HUES64 (cell line): ENCODE results near the gene CNTNAP4.

Source experiments
- H3K27ac ChIP-seq: 2 replicates; pipeline ENCODE4 v1.7.0; 2013; ENCODE audit warnings: low read depth, low read length, inconsistent platforms
- H3K27me3 ChIP-seq: 2 replicates; pipeline ENCODE4 v1.6.1; 2013; ENCODE audit warnings: mild to moderate bottlenecking, low read length; ENCODE audit not compliant: insufficient read depth
- H3K36me3 ChIP-seq: 2 replicates; pipeline ENCODE4 v1.6.1; 2013; ENCODE audit warnings: mild to moderate bottlenecking, low read length; ENCODE audit not compliant: insufficient read depth
- H3K4me1 ChIP-seq: 2 replicates; pipeline ENCODE4 v1.6.1; 2013; ENCODE audit warnings: mild to moderate bottlenecking, low read length, moderate library complexity; ENCODE audit not compliant: insufficient read depth
- H3K4me3 ChIP-seq: 2 replicates; pipeline ENCODE4 v1.5.1; 2013; ENCODE audit warnings: mild to moderate bottlenecking, low read length, moderate library complexity
- H3K9ac ChIP-seq: 2 replicates; pipeline ENCODE4 v1.6.1; 2013; ENCODE audit warnings: mild to moderate bottlenecking, low read depth, low read length
- H3K9me3 ChIP-seq: 2 replicates; pipeline ENCODE4 v1.6.1; 2013; ENCODE audit warnings: low read depth, low read length; ENCODE audit not compliant: insufficient read depth
- WGBS: fragments of 150-250, 120-280 bp; methylation state at CpG from one replicate; pipeline ENCODE4 v1.1.7; 2013; ENCODE audit warnings: missing lambda C conversion rate; 5-methylcytosine and 5-hydroxymethylcytosine counted together

Gene CNTNAP4

DNA sequence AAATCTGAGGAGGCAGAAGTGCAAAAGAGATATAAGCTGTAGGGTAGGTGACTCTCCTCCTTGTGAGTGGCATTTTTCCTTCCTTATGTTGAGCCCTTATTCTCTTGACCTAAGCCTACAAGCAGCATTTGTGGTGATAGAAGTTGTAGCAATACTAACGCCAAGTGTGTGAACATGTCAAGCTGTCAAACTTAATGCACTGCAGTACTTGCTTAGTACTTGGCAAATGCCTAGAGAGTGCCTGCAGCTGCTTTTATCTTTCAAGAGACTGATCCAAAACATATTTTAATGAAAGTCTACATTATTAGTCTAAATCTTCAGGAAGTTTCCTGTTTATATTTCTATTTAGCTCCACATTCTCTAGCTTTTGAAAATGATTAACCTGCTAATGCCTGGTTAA is 83.2 kb downstream of the CNTNAP4 start:
- Histone ChIP-seq H3K27ac (no peak overlapping the region), H3K27me3 (no peaks in the 10 kb centered on the region), H3K4me1 (no peaks in the 10 kb centered on the region), H3K36me3 (no peaks in the 10 kb centered on the region), H3K9ac (no peak overlapping the region), H3K9me3 (no peaks in the 10 kb centered on the region), H3K4me3 (no peak overlapping the region)
- WGBS, result 93% methylated on average over 1 of the region's 1 CpG

DNA sequence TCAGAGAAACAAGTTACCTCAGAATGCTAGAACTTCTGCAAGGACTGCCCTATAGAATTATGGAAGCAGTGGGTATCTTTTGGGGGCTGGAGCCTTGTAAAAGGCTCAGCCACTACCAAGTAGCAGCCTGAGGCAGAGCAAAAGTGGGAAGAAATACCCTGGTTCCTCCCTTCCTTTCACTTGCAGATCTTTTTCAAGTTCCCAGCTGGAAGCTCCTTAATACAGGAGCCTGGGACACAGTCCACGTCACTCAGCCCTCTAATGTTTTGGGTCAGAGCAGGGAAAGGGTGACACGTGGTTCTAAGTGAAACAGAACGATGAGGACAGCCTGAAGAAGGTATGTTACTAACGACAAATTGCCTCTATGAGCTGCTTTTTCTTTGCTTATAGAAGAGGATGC is 93.1 kb downstream of the CNTNAP4 start:
- no peak overlapping the region for H3K9ac ChIP-seq
- H3K27ac ChIP-seq, result no peak overlapping the region
- WGBS, result 18% methylated on average over 4 of the region's 4 CpGs
- H3K27me3 ChIP-seq, result no peaks in the 10 kb centered on the region
- 0 out of 2 replicates have a peak, but pooled peaks cover 5% of the 10 kb centered on the region for H3K4me1 ChIP-seq
- H3K36me3 ChIP-seq, result no peaks in the 10 kb centered on the region
- H3K9me3 ChIP-seq, result no peaks in the 10 kb centered on the region
- no peak overlapping the region for H3K4me3 ChIP-seq

DNA sequence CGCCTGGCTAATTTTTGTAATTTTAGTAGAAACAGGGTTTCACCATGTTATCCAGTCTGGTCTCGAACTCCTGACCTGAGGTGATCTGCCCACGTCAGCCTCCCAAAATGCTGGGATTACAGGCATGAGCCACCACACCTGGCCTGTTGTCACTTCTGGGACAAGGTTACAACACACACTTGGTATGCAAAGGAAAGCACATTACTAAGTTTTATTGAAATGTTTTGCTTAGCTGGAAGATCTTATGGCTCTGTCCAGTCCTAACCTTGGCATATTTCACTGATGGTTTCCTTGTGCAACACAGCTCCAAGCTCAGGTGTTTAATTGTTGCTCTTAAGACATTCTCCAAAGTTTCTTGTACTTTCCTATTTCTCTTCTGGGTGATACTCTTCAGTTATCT is 94.2 kb downstream of the CNTNAP4 start:
- Histone ChIP-seq H3K9ac (no peak overlapping the region), H3K4me3 (no peak overlapping the region), H3K27me3 (no peaks in the 10 kb centered on the region), H3K4me1 (0 out of 2 replicates have a peak, but pooled peaks cover 5% of the 10 kb centered on the region), H3K36me3 (no peaks in the 10 kb centered on the region), H3K27ac (no peak overlapping the region), H3K9me3 (no peaks in the 10 kb centered on the region)
- WGBS, result 95% methylated on average over 3 of the region's 3 CpGs

GRCh38 chr16:76373998-76374397 is 96.8 kb downstream of the CNTNAP4 start:
- H3K9me3 ChIP-seq, result no peaks in the 10 kb centered on the region
- no CpG with 5 or more reads among the region's 4 CpGs for WGBS
- H3K27ac ChIP-seq, result no peak overlapping the region
- H3K4me1 ChIP-seq, result 0 out of 2 replicates have a peak, but pooled peaks cover 5% of the 10 kb centered on the region
- no peaks in the 10 kb centered on the region for H3K27me3 ChIP-seq
- no peak overlapping the region for H3K9ac ChIP-seq
- H3K4me3 ChIP-seq, result no peak overlapping the region
- H3K36me3 ChIP-seq, result no peaks in the 10 kb centered on the region

DNA sequence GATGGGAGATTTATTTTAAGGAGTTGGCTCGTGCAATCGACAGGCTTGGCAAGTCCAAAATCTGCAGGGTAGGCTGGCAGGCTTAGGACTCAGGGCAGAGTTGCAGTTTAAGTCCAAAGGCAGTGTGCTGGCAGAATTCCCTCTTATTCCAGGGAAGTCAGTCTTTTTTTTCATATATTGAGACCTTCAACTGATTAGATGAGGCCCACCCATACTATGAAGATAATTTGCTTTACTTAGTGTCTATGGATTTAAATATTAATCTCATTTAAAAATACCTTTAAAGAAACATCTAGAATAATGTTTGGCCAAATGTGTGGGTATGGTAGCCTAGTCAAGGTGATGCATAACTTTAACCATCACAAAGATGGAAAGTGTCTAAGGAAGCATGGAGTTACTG is 99.8 kb downstream of the CNTNAP4 start:
- WGBS, result 100% methylated on average over 2 of the region's 2 CpGs
- Histone ChIP-seq H3K36me3 (no peaks in the 10 kb centered on the region), H3K27ac (no peak overlapping the region), H3K4me3 (no peak overlapping the region), H3K9ac (no peak overlapping the region), H3K4me1 (no peaks in the 10 kb centered on the region), H3K9me3 (no peaks in the 10 kb centered on the region), H3K27me3 (no peaks in the 10 kb centered on the region)

GRCh38 chr16:76378020-76378419 is 100.8 kb downstream of the CNTNAP4 start:
- Histone ChIP-seq H3K4me3 (no peak overlapping the region), H3K36me3 (no peaks in the 10 kb centered on the region), H3K4me1 (no peaks in the 10 kb centered on the region), H3K27me3 (no peaks in the 10 kb centered on the region), H3K9ac (no peak overlapping the region), H3K9me3 (no peaks in the 10 kb centered on the region), H3K27ac (no peak overlapping the region)
- WGBS, result 94% methylated on average over 2 of the region's 3 CpGs

GRCh38 chr16:76381096-76381495 is 103.9 kb downstream of the CNTNAP4 start:
- 100% methylated on average over 1 of the region's 1 CpG for WGBS
- Histone ChIP-seq H3K9ac (no peak overlapping the region), H3K27me3 (no peaks in the 10 kb centered on the region), H3K4me1 (no peaks in the 10 kb centered on the region), H3K9me3 (no peaks in the 10 kb centered on the region), H3K4me3 (no peak overlapping the region), H3K36me3 (no peaks in the 10 kb centered on the region), H3K27ac (no peak overlapping the region)

- Histone ChIP-seq H3K27me3 (no peaks in the 10 kb centered on the region), H3K36me3 (no peaks in the 10 kb centered on the region), H3K9me3 (no peaks in the 10 kb centered on the region), H3K4me1 (peaks cover 6% of the 10 kb centered on the region; the same call in 1 of the 2 replicates), H3K27ac (no peak overlapping the region), H3K9ac (no peak overlapping the region), H3K4me3 (no peak overlapping the region)
- 92% methylated on average over 7 of the region's 7 CpGs for WGBS
These were observed 108.5 kb downstream of the CNTNAP4 start for GRCh38 chr16:76385601-76386230.

DNA sequence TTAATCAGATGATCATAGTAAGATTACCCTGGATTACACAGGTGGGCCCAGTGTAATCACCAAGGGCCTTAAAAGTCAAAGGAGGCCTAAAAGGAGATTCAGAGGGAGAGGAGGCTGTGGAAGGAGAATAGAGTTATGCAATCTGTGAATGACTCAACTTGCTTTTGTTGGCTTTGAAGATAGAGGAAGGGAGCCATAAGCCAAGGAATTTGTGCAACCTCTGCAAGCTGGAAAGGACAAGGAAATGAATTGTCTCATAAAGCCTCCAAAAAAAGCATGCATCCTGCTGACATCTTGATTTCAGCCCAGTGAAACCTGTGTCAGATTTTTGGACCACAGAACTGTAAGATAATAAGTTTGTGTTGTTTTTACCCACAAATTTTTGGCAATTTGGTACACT is 109.6 kb downstream of the CNTNAP4 start:
- Histone ChIP-seq H3K4me3 (no peak overlapping the region), H3K27me3 (no peaks in the 10 kb centered on the region)

DNA sequence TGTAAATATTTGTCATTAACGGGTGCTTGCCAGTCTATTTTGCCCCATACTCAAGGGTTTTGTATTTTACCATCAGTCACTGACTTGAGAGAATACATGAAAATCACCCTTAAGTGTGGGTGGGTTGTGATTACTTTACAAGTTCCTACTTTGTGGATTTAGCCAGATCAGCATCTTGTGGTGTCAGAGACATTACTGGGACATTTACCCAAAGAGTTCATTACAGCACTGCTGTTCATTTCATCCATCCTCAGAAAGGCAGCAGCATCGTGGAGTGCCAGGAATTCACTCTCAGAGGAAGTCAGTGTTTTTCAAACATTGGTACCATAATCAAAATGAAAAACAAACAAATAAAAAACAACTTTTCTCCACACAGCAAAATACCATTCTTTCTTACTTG is 110.8 kb downstream of the CNTNAP4 start:
- Histone ChIP-seq H3K27me3 (no peaks in the 10 kb centered on the region), H3K9ac (no peak overlapping the region), H3K4me1 (peaks cover 6% of the 10 kb centered on the region; the same call in 1 of the 2 replicates), H3K27ac (no peak overlapping the region), H3K9me3 (no peaks in the 10 kb centered on the region), H3K4me3 (no peak overlapping the region), H3K36me3 (no peaks in the 10 kb centered on the region)
- WGBS, result 61% methylated on average over 2 of the region's 2 CpGs

More for the DNA sequence above, 109.6 kb downstream of the CNTNAP4 start:
- peaks cover 6% of the 10 kb centered on the region; the same call in 1 of the 2 replicates for H3K4me1 ChIP-seq
- H3K36me3 ChIP-seq, result no peaks in the 10 kb centered on the region
- no peak overlapping the region for H3K27ac ChIP-seq
- no peaks in the 10 kb centered on the region for H3K9me3 ChIP-seq
- no peak overlapping the region for H3K9ac ChIP-seq

DNA sequence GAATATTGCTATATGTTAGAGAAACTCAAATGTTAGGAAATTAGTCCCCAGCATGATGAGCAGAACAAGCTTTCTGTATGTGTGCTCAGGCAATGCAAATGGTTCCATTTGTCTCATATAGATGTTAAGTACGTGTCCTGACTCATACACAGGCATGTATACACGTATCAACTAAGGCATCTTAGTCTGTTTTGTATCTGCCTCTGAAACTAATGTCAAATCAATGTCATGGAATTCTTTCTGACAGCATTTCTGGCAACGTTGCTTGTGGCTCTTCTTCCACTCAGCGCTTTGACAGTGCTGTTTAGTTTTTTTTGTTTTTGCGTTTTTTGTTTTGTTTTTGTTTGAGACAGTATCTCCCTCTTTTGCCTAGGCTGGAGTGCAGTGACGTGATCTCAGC is 111.9 kb downstream of the CNTNAP4 start:
- 94% methylated on average over 6 of the region's 6 CpGs for WGBS
- no peaks in the 10 kb centered on the region for H3K27me3 ChIP-seq

GRCh38 chr16:76390476-76390875 is 113.3 kb downstream of the CNTNAP4 start:
- Histone ChIP-seq H3K9me3 (no peaks in the 10 kb centered on the region), H3K27ac (no peak overlapping the region), H3K4me3 (no peak overlapping the region), H3K9ac (no peak overlapping the region), H3K36me3 (no peaks in the 10 kb centered on the region), H3K4me1 (peaks cover 6% of the 10 kb centered on the region; the same call in 1 of the 2 replicates), H3K27me3 (no peaks in the 10 kb centered on the region)
- 94% methylated on average over 1 of the region's 1 CpG for WGBS

More for the DNA sequence above, 111.9 kb downstream of the CNTNAP4 start:
- Histone ChIP-seq H3K4me3 (no peak overlapping the region), H3K9ac (no peak overlapping the region), H3K4me1 (peaks cover 6% of the 10 kb centered on the region; the same call in 1 of the 2 replicates), H3K27ac (no peak overlapping the region), H3K36me3 (no peaks in the 10 kb centered on the region), H3K9me3 (no peaks in the 10 kb centered on the region)
